HT1080 (cell line): ENCODE results near the gene NELL1. TPM values are rescaled to one million over a fixed set of nuclear protein-coding genes. Genes with fewer than 3 reads are reported as not detected.
A peak's percentile ranks its signal among the peaks of the same experiment; 100 is the strongest.

ENCODE experiments used
- DNase-seq: peaks from one replicate; pipeline ENCODE4 v3.0.0-alpha.2; 2015; ENCODE audit warnings: low read depth
- total RNA-seq: library from RNA; depleted of rRNA; stranded (reverse); fragments of >200 nt; shearing (Covaris generic); gene quantifications from 2 replicates; pipeline ENCODE4 v1.2.3, GENCODE V29; 2014

Gene NELL1
- total RNA-seq, 1 experiment from 2014 or later, result not detected

GRCh38 chr11:21405422-21405821 lies 736.0 kb downstream of the NELL1 start:
- DNase-seq, result no peak

GRCh38 chr11:21410513-21410912 lies 741.1 kb downstream of the NELL1 start:
- no peak for DNase-seq

- peak; percentile 60 for DNase-seq
These were observed 741.7 kb downstream of the NELL1 start for GRCh38 chr11:21411104-21411503.

- no peak for DNase-seq
These were observed 742.2 kb downstream of the NELL1 start for GRCh38 chr11:21411597-21411996.

GRCh38 chr11:21412652-21413383 lies 743.4 kb downstream of the NELL1 start:
- DNase-seq, result no peak

- no peak for DNase-seq
These were observed 745.6 kb downstream of the NELL1 start for GRCh38 chr11:21414953-21415352.

- no peak for DNase-seq
These were observed 746.2 kb downstream of the NELL1 start for GRCh38 chr11:21415606-21416005.

- DNase-seq, result peak; percentile 6
These were observed 752.4 kb downstream of the NELL1 start for GRCh38 chr11:21421711-21422329.

- no peak for DNase-seq
These were observed 757.5 kb downstream of the NELL1 start for GRCh38 chr11:21426931-21427330.

- no peak for DNase-seq
These were observed 758.3 kb downstream of the NELL1 start for GRCh38 chr11:21427726-21428125.

GRCh38 chr11:21428796-21429195 lies 759.4 kb downstream of the NELL1 start:
- no peak for DNase-seq

GRCh38 chr11:21429401-21429800 lies 760.0 kb downstream of the NELL1 start:
- no peak for DNase-seq

GRCh38 chr11:21430537-21430936 lies 761.2 kb downstream of the NELL1 start:
- peak; percentile 10 for DNase-seq

GRCh38 chr11:21446939-21447590 lies 777.7 kb downstream of the NELL1 start:
- peak; percentile 33 for DNase-seq

- no peak for DNase-seq
These were observed 778.5 kb downstream of the NELL1 start for GRCh38 chr11:21447871-21448270.

GRCh38 chr11:21456186-21456585 lies 786.8 kb downstream of the NELL1 start:
- no peak for DNase-seq

GRCh38 chr11:21460082-21460481 lies 790.7 kb downstream of the NELL1 start:
- peak; percentile 75 for DNase-seq

- DNase-seq, result no peak
These were observed 792.3 kb downstream of the NELL1 start for GRCh38 chr11:21461701-21462100.

GRCh38 chr11:21464601-21465193 lies 795.3 kb downstream of the NELL1 start:
- no peak for DNase-seq

GRCh38 chr11:21465203-21465602 lies 795.8 kb downstream of the NELL1 start:
- DNase-seq, result no peak

- no peak for DNase-seq
These were observed 796.5 kb downstream of the NELL1 start for GRCh38 chr11:21465920-21466319.

- DNase-seq, result no peak
These were observed 801.1 kb downstream of the NELL1 start for GRCh38 chr11:21470521-21470920.
